NCI-H1436 (cell line): ENCODE data around the gene WARS2.

ENCODE experiments used
- DNase-seq: peaks from one replicate; lab custom pipeline; 2025; lab: John Stamatoyannopoulos, UW

WARS2 gene

DNA sequence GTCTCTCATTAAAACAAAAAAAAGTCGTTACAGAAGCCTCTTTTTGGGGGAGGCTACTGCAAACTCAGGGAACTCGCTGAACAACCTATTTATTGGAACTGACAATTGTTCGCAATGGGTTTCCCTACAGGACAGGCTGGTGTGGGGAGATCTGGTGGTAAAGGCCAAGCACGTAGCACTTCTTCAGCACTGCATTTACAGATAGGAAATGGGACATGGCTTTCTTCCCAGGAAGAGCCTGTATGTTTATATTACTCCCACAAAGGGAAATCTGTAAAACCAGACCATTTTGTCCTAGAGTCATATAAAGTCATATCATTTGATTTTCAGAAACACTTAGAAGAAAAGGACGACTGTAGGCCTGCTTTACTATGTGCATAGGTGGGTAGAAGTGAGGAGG is 113.5 kb downstream of the WARS2 start:
- no peak for DNase-seq

DNA sequence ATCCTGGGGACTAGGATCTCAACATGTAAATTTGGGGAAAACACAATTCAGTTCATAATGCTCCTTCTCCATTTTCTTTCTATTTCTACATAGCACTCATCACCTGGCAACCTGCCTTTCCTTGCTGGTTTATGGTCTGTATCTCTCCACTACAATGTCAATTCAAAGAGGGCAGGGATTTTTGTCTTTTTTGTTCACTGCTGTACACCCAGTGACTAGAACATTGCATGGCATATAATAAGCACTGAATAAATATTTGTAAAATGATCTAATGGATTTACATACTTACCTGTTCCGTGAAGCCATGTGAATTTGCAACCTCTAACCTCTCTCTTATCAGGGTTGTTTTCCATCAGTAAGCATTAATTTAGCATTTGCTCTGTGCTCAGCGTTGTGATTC is 124.9 kb downstream of the WARS2 start:
- no peak for DNase-seq

DNA sequence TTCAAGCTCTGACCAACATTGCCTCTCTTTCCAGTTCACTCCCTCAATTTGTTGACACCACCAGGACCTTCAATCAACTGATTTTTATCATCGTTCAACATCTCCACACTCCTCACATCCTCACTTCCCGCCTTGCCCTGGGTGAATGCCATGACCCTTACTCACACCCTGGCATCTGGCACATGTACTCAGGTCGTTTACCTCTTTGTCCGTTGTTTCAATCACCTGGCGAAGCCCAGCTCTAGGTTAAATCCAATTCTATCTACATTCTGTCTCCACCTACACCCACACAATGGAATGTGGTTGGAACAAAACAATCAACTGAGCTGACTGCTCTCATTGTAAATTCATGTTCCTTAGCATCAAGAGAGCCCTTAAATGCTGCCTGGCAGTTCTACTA is 128.1 kb downstream of the WARS2 start:
- no peak for DNase-seq

DNA sequence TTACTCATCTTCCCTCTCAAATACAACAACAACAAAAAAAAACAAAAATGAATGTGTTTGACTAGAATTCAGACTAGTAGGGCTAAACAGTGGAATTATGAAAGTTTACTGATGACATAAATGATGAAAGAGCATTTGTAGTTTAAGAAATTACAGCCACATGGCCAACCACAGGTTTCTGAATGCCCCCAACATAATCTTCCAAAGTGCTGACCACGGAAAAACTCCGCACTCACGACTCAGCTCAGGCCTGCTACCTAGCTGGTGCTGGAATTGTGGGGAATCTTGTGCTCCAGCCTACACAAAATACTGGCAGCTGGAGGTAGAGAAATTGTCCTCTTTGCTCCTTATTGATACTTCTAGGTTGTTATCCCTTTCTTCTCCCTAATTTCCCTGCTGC is 128.7 kb downstream of the WARS2 start:
- no peak for DNase-seq

DNA sequence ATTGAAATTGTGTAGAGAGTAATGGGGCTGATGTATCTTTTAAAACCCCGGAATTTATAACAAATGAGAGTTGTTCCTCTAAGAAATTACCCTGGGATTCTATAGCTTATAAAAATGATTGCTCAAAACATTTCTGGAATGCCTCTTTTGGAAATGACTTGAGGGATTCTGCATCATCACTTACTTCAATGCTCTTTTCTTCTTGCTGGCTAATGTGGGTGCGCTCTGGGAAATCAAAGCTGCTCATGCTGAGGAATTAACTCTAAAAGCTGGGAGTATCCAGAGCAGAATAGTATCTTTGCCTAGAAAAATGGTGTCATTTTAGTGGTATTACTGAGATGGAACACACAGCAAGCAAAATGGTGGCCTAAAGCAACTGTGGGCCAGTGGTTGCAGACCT is 129.3 kb downstream of the WARS2 start:
- DNase-seq: no peak

DNA sequence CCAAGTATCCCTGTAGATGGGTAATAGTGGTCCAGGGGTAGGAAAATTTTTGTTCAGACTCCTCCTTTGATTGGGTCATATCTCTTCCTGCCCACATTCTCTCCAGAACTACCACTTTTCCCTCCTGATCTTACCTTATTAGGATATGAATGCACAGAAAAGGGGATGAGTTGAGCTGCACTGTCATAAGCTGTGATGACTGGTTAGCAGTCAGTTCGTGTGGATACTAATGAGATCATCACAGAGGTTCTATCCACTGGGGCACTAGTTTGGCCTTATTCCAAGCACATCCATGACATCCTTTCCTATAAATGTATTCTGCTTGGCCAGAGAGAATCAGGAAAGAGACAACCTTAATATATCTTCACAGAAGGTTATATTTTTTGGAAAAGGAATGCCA is 130.3 kb downstream of the WARS2 start:
- no peak for DNase-seq

DNA sequence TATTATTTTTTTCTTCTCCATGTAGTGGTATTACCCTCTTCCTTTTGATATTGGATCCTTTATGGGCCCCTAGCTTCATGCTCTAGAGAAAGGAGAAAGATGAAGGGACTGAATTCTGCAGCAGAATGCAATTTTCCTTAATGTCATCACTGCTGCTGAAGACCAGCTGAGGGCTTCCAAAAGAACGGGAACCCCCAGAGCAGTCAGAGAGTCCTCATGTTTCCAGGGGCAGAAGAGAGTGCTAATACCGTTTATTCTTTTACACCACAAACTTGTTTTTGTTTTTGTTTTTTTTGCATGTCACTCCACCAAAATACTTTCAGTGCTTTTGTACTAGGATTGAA is 131.2 kb downstream of the WARS2 start:
- DNase-seq: no peak

DNA sequence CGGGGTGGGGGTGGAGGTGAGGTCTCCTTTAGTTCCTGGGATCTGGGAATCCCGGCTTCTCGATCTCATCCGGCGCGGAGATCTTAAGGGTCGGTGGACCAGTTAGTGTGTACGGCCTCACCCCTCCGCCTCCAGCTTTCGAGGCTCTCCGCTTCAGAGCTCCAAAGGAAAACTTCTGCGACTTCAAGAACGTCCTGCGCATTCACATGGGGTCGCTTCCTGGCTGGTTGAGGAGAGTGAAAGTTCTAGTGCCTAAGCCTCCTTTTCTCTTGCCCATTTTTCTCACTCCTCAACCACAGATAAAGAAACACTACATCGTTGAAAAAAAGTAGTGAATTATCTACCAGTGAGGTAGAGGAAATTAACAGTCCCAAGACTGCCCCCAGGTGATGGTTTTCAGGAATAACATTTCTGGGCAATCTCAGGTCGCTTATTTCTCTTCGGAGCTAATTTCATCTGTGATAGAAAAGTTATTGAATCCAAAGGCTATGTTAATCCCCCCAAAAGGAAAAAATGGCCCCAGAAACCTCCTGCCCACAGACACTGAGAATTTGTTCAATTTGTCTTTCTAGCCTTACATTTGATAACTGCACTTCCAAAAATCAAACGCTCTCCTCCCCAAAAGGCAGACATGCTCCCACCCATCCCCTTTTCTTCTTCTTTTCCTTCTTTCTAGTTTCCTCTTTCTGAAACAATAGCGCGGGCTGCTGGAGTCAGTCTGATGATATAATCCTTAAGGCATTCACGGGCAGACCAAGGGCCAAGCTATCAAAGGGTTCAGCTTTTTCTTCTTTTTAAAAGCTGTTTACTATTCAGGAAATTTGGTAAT is 131.8 kb downstream of the WARS2 start:
- no peak for DNase-seq

DNA sequence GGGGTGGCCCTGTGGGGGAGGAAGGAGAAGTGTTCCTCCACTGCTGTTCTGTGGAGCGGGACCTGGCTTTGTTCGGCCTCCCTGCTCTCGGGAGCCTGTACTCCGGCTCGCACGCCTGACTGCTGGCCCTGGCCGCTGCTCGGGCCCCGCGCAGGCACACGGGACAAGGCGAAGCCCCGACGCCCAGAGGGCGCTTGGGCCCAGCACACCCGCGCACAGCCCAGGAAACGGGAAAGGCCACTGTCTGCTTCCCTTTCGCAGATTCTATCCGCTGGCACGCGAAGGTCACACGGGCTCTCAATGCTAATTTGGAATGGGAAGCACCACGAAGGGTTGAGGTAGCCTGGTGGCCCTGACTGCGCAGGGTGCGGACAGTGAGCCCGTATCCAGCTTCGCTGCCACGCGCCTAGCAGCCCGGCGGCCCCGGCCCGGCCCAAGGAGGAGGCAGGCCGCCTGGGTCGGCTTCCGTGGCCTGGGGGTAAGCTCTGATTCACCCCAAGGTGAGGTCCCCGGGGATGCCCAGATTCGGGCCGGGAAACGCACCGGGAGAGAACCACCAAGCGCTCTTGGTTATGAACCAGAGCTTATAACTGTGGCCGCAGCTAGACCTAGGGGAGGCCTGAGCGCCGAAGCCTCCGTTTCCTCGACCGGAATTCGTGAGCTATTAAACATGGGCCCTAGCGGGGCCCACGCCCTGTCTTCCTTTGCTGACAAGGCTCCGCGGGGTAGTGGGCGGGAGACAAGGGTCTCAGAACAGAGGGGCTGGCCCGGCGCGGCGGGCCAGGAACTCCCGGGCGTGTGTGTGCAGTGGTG is 132.6 kb downstream of the WARS2 start:
- no peak for DNase-seq

DNA sequence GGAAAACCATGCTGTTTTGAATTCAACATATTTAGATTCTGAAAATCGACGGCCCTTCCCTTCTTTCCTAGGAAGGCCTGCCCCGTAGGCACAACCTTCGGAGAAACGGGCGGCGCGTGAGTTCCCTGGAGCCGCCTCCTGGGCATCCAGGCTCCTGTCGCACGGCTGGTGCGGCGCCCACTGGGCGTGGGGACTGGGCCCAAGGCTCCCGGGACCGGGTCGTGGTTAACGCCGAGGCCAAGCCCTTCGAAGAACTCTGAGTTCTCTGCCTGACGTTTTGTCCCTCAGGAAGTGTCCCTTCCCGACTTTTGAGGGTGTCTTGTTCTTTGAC is 133.1 kb downstream of the WARS2 start:
- DNase-seq: no peak

DNA sequence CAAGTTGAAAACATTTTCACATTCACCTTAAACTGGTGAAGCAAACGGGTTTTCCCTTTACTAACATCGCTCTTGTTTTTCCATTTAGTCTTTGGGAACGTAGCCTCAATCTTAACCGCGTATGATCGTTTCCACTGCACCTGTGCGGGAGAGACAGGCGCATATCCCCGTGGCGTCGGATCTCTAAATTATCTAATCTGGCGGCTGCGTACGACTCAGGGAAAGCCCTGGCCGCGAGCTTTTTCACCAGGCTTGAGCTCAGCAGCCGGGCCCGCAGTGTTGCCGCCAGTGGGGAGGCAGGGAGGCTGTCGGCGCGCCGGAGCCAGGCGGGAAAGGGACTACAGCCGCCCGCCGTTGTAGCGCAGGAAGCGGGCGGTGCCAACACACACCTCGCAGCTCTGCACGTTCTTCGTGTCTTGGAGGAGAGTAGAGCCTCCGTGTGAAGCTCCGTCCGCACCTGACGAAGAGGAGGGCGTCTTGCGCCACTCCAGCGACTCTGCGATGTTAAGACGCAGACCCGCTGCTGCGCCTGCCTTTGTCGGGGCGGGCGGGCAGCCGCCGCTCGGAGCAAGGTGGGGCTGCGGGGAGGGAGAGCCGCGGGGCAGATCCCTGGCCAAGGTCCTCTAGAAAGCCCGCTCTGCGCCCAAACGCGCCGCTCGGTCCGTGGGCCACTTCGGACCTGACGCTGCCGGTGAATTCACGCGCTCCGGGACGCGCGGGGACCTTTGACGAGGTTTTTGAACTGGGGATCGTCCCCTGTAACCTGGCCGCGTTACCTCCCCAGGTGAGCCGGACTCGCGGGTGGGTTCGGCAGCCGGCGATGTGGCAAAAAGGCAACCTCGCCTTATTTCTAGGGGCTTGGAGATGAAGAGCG is 133.8 kb downstream of the WARS2 start:
- no peak for DNase-seq

DNA sequence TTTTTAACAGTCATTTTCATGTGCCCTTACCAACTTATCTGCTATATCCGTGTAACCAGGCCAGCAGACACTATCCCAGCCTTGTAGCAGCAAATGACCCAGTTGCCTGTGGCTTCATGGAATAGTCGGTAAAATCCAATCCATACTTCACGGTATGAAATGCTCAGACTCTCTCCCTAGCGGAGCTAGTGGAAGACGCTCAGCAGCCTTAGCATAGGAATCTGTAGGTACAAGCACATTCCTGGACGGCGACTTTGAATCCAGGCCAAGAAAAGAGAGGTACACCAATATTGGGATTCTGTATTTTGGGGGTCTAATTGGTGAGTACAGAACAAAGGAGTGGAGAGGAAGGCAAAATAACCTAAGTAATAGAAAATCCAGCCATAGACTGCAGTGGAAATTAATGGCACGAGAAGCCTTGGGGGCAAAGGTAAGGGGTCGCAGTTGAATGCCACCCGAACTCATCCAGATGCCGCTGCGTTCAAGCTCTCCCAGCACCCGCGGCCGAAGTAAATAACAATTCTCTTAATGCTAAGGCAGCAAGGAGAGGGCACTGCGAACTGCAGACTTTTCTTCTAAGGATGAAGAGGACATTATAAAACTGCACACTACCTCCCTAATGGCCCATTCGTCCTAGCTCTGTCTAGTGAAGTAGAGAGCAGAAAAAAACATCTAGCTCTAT is 134.6 kb downstream of the WARS2 start:
- no peak for DNase-seq

DNA sequence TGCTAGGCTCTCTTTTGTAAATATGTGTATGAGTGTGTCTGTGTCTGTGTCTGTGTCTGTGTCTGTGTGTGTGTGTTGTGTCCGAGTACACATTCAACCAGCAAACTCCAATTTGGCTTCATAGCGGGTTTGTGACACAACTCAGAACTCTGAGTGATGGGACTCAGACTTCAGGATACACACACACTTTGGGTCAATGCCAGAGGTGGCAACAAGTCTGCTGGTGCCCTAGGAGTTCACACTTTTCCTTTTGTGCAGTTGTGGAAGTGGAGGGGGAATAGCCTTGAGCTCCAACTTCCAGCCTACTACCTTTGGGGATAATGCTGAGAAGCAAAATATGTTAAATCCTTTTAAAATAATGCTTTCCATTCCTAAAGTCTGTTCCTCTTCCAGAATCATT is 135.7 kb downstream of the WARS2 start:
- DNase-seq: no peak

DNA sequence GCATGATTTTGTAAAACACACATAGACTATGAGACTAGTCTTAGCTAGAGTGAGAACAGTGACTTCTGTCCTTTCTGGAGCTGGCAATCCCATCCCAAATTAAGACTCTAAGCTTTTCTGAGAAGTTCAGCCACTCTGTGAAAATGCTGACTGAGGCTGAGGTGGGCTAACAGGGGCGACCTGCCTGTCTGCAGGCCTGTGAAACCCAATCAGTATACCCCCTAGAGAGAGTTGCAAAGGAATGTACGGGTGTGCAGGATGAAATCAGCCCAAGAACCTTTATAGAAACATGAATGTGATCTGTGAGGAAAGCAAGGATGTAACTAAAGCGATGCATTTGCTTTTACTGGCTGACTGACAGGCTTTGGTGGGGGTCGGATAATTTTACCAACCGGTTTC is 136.3 kb downstream of the WARS2 start:
- no peak for DNase-seq

DNA sequence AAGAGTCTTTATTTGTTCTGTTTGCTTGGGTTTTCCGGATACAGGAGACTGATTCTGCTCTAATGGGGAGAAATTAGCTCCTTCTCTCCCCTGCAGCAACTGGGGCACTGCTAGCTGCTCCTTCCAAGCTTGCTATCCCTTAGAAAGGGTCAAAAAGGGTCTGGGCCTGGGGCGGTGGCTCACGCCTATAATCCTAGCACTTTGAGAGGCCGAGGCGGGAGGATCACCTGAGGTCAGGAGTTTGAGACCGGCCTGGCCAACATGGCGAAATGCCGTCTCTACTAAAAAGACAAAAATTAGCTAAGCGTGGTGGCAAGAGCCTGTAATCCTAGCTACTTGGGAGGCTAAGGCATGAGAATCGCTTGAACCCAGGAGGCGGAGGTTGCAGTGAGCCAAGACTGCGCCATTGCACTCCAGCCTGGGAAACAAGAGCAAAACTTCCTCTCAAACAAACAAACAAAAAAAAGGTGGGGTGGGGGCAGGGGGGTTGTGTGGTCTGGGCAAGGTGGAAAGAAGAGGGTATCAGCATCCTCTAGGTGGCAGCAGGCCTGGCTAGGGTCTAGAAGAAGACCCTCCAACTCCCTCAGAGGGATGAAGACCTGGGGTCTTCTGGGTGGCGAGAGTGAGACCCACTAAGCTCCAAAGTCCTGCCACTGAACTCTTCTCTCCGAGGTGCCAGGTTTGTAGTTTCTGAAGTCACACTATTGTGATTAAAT is 136.9 kb downstream of the WARS2 start:
- DNase-seq: no peak

DNA sequence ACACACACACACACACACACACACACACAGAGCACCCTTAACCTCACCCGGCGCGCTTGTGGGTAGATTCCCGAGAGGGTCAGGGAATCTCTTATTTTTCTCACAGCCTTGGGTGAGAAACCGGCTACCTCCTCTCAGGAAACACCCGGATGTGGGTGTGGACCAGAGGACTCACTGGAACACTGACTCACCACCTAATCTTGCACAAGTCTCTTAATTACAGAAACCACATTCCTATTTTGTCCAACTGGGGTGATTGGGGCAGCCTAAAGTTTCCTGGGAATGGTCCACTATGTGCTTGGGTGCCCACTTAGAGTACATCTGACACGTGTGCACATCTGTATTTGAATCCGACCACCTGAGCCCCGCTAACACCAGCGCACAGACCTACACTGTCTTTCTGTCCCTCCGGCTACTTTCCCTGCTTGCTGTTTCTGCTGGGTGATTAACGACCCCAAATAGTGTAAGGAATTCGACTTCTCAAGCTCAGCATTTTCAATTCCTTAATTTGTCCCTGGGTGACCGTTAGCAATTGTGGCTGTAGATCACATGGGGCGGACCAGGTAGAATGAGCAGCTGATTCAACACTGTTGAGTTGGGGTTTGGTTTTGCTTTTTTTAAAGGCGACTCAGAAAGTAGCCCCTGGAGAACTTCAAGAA is 138.3 kb downstream of the WARS2 start:
- no peak for DNase-seq

DNA sequence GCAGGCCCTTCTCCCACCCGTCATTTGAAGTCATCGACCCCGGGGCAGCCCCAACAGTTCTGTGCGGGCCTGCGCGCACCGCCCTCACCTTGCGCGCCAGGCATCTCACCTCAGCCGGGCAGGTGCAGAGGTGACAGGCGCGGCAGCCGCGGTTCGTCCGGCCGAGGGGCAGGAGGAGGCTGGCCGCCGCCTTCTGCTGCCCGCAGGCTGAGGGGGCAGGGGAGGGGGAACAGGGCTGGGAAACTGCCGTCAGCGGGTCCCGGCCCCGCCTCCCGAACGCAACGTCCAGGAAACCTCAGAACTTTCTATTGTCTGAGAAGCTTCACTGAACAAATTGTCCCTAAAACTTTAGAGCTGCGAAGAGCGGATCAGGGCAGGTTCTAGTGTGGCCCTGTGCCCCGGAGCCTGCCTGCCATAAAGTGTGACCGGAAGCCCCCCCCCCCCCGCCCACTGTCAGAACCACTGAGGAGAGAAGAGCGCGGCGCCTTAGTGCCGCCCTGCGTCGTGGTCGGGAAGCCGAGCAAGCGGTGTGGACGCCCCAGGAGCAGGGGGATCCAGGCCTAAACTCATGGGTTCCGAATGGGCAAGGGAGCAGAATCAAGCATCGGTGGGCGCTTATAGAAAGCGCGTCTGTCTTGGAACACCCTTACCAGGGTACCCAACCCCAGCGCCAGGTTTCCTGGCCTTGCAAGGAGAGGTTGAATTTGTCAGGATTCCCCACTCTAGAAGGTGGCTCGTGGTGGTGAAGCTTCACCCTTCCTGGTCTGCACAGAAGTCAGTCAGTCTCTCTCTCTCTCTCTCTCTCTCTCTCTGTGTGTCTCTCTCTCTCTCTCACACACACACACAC is 139.0 kb downstream of the WARS2 start:
- DNase-seq: no peak

DNA sequence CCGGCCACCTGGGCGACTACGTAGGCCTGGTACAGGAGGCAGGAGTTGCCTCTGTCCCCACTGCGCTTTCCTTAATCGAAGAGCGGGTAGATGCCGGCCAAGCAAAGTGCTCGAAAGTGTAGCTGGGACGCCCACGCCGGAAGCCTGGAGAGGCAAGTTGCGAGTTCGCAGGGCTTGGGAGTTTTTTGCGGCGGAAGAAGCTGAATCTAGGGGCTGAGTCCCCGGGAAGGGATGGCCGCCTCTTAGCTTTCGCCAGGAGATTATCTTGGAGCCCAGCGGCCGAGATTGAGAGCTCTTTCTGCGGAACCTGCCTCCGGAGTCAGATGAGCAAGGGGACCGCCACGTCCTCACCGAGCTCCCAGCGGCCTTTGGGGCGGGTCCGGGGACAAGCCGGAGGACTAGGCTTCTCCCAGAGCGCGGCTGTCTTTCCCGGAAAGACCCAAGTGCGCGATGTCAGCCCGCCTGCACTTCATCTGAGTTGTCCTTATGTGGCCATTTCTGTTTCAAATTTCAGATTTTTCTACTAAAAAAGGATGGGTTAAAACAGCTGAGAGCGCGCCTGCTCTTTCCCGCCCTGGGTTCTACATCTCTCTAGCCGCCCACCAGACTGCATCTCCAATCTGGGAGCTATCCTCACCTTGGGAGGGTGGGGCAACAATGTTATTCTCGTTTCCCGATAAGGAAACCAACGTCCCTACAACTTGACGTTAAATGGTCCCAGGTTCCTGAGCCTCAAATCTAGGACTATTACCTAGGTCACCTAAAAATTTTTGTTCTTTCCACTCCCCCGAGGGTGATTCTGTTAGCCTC is 139.9 kb downstream of the WARS2 start:
- DNase-seq: no peak
